ENCODE results near the gene MRFAP1.

DNA sequence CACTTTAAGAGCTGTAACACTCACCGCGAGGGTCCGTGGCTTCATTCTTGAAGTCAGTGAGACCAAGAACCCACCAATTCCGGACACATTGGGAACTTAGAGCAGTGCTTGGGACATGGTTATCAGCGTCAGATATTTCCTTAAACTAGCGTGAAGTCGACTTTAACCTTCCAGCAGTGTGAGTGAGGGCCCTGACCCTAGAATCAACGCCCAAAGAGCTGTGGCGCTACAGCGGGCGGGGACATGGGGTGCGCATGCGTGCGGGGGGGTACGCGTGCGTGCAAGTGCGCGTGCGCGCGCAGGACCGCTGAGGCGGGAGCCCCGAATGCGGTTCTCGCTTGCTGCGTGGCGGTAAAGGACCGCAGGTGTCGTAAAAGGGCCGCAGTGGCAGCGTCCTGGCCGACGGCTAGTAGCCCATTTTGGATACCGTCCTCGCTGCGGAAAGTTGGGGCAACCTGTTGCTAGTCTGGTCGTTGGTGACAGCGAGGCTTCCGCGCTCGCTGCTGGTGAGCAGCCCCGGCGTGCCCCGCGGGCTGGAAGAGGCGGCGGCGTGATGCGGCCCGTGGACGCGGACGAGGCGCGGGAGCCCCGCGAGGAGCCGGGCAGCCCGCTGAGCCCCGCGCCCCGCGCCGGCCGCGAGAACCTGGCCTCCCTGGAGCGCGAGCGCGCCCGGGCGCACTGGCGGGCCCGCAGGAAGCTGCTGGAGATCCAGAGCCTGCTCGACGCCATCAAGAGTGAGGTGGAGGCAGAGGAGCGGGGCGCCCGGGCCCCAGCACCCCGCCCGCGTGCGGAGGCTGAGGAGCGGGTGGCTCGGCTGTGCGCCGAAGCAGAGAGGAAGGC is 33.4 kb downstream of the MRFAP1 start:
- TF ChIP-seq GATA2 (IDR thresholded peaks at IDR 0.05; ENCODE audit: low read depth, low read length) (no peak), GATA3 (IDR thresholded peaks at IDR 0.05; ENCODE audit: low read depth, low read length) (no peak)

All from SH-SY5Y (cell line).